AG04449 (cell line): Measurements from ENCODE around the gene SEC62.

Source experiments
- CTCF ChIA-PET: fragments of 350-600 bp; formaldehyde crosslinking; extraction: SDS; loops from one replicate; lab custom pipeline; 2021; ENCODE audit warnings: antibody characterized with exemption; lab: Yijun Ruan, JAX
- POLR2A ChIA-PET: fragments of 400-600, 350-600 bp; formaldehyde crosslinking; extraction: SDS; loops from one replicate; lab custom pipeline; 2020; ENCODE audit warnings: antibody characterized with exemption, inconsistent platforms; lab: Yijun Ruan, JAX
- DNase-seq: peaks from one replicate; pipeline ENCODE4 v3.0.0-alpha.2; 2010; ENCODE audit warnings: low read depth, low spot score
- H3K4me3 ChIP-seq: 2 replicates; pipeline ENCODE4 v1.5.1; 2011; ENCODE audit warnings: low read depth, mild to moderate bottlenecking, control low read depth, low read length
- CTCF ChIP-seq: IDR thresholded peaks from one replicate; pipeline ENCODE4 v1.5.1; 2011; ENCODE audit warnings: mild to moderate bottlenecking, moderate library complexity, low read length, control low read depth, inconsistent platforms; ENCODE audit not compliant: insufficient read depth; ENCODE audit errors: missing control alignments

Gene SEC62

GRCh38 chr3:169966428-169966950, at the start of gene SEC62:
SEC62 (plus strand) TSS chr3:169966807; CDS start chr3:169966823, 16 bp downstream.
- peak; percentile 40 for DNase-seq
- H3K4me3 ChIP-seq = peak within 1 kb of the TSS; percentile 82
- CTCF ChIA-PET = interaction anchor here (0.7 to 1.6 kb wide), 5 partner anchors 8 to 155 kb away, joined by 3 to 4 read pairs (median 3); no protein-coding TSS in a partner anchor
- POLR2A ChIA-PET = interaction anchor here (0.9 to 1.4 kb wide), 3 partner anchors 10 to 194 kb away, joined by 3 to 5 read pairs (median 4); partner anchors contain the start of genes LRRC34 and LRRIQ4
- peak; percentile 60 for TF ChIP-seq CTCF

GRCh38 chr3:169923189-169923588, 43.4 kb upstream of the SEC62 start:
- no peak overlapping the region for H3K4me3 ChIP-seq
- POLR2A ChIA-PET = no interaction called here
- DNase-seq = no peak
- no peak for TF ChIP-seq CTCF
- CTCF ChIA-PET = interaction anchor here (0.8 kb wide), 1 partner anchor 9 kb away, joined by 3 read pairs; no protein-coding TSS in a partner anchor

- no peak for TF ChIP-seq CTCF
- no peak overlapping the region for H3K4me3 ChIP-seq
- DNase-seq = no peak
- CTCF ChIA-PET = interaction anchor here (0.8 kb wide), 1 partner anchor 9 kb away, joined by 3 read pairs; no protein-coding TSS in a partner anchor
- POLR2A ChIA-PET = no interaction called here
These were observed 42.8 kb upstream of the SEC62 start for GRCh38 chr3:169923831-169924230.

- DNase-seq = no peak
- no peak for TF ChIP-seq CTCF
- CTCF ChIA-PET = no interaction called here
- POLR2A ChIA-PET = no interaction called here
- no peak overlapping the region for H3K4me3 ChIP-seq
These were observed 36.6 kb upstream of the SEC62 start for GRCh38 chr3:169929830-169930519.

GRCh38 chr3:169930843-169931242, 35.8 kb upstream of the SEC62 start:
- no peak for DNase-seq
- ChIA-PET POLR2A (no interaction called here), CTCF (no interaction called here)
- TF ChIP-seq CTCF = no peak
- H3K4me3 ChIP-seq = no peak overlapping the region

- TF ChIP-seq CTCF = no peak
- H3K4me3 ChIP-seq = no peak overlapping the region
- DNase-seq = no peak
- ChIA-PET CTCF (no interaction called here), POLR2A (no interaction called here)
These were observed 34.7 kb upstream of the SEC62 start for GRCh38 chr3:169931747-169932520.
